NCI-H2029 treated with DMSO at 0.1 percent for 48 hours (cell line): ENCODE data around the gene TMEM234.

Experiments
- DNase-seq: peaks from one replicate; lab custom pipeline; 2025; lab: John Stamatoyannopoulos, UW

Gene TMEM234

GRCh38 chr1:32199717-32200072 lies 22.5 kb downstream of the TMEM234 start:
- DNase-seq, result peak; percentile 63

GRCh38 chr1:32199043-32199716 lies 23.0 kb downstream of the TMEM234 start:
- DNase-seq, result no peak

- no peak for DNase-seq
These were observed 23.7 kb downstream of the TMEM234 start for GRCh38 chr1:32198237-32199042.

- no peak for DNase-seq
These were observed 24.3 kb downstream of the TMEM234 start for GRCh38 chr1:32197837-32198236.

- DNase-seq, result no peak
These were observed 25.1 kb downstream of the TMEM234 start for GRCh38 chr1:32197074-32197473.

- no peak for DNase-seq
These were observed 26.0 kb downstream of the TMEM234 start for GRCh38 chr1:32195972-32196823.

DNA sequence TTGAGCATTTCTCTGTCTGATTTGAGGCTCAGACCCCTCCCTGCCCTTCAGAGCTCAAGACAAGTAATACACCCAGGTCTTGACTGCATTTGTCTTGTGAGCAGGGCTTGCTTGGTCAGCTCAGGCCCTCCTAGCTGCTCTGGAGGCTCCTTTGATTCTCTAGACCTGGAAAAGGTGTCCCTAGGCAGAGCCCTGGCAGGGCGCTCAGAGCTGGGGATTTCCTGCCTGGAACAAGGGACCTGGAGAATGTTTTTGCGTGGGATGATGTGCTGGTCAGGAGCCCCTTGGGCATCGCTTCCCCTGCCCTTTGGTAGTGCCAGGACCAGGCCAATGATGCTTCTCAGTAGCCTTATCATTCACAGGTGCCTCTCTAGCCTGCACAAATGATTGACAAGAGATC lies 26.6 kb downstream of the TMEM234 start:
- no peak for DNase-seq

GRCh38 chr1:32194984-32195383 lies 27.2 kb downstream of the TMEM234 start:
- DNase-seq, result no peak

- no peak for DNase-seq
These were observed 29.8 kb downstream of the TMEM234 start for GRCh38 chr1:32192220-32192948.

GRCh38 chr1:32187850-32188249 lies 34.3 kb downstream of the TMEM234 start:
- DNase-seq, result no peak

DNA sequence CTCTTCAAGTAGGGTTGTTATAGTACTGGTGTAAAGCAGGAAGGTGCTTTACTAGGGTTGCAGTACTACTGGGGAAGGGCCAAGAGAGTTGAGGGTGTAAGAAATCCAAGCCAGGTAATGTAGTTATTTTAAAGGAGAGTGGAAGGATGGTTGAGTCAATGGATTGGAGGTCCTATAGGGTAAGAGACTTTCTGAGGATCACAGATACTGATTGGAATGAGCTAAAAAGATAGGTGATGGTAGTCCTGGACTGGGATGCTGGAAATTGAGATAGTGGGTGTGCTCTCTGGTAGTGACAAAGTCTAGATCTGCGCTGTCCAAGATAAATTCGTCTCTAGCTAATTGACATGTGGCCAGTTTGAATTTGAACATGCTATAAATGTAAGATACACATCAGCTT lies 35.7 kb downstream of the TMEM234 start:
- no peak for DNase-seq

DNA sequence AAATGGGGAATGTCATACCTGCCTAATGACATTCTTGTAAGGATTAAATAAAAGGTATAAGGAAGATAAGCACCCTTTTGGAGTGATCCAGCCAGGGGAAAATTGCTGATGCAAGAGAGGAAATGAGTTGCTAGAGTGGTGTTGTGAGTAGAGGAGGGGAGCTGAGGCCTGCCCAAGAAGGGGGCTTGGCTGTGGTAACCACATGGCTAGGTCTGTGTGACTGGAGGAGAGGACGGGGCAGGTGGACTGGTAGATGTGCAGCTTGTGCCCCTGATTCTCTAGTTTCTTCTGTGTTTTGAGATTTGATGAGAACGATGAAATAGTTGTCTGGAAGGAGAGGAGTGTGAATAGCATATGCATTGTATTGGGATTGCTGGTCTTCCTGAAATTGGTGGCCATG lies 36.1 kb downstream of the TMEM234 start:
- DNase-seq, result no peak

DNA sequence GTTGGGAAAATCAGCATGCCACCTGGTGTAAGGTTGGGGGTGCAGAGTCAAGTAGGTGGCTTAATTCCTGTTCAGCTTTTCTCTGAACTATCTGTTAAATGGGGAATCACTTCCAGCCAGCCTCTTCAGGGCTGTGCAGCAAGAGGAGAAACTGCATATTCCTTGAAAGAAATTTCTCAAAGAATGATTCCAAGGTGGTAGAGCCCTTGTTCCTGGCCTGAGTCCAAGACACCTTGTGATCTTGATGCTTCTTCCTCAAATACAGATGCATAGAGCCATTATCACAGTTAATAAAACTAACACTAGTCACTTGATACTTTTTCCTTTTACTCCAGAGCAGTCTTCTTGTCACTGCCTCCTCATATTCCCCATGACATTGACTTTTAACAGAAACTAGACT lies 37.5 kb downstream of the TMEM234 start:
- DNase-seq, result no peak

DNA sequence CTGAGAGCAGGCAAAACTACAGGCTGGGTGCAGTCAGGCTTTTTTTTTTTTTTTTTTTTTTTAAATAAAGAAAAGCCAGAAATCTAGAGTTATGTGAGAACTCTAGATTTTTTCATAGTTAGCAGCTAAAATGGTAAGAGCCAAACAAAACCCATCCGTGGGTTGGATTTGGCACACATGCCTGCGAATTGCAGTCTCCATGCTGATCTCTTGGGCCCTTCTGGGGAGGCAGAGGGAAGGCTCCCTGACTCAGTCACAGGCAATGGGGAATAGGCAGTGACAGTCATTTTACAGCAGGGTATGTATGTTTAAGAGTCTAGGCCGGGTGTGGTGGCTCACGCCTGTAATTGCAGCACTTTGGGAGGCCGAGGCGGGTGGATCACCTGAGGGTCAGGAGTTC lies 40.1 kb downstream of the TMEM234 start:
- DNase-seq, result no peak

DNA sequence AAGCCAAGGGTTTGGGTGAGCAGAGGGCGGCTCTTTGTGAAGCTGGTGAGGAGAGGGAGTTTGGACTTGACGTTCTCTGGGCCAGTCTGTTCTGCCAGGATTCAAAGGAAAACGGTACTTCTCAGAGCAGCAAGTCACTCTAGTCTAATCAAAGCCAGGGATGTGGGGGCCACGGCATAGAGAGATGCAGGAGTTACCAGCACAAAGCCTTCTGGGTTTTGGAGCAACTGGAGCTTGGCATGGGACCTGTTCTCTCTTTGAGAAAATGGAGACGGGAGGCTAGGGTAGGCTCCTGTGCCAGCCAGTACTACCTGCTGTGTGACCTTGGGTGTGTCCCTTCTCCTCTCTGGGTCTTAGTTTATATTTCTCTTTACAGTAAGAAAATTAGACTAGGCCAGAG lies 40.6 kb downstream of the TMEM234 start:
- DNase-seq, result no peak

DNA sequence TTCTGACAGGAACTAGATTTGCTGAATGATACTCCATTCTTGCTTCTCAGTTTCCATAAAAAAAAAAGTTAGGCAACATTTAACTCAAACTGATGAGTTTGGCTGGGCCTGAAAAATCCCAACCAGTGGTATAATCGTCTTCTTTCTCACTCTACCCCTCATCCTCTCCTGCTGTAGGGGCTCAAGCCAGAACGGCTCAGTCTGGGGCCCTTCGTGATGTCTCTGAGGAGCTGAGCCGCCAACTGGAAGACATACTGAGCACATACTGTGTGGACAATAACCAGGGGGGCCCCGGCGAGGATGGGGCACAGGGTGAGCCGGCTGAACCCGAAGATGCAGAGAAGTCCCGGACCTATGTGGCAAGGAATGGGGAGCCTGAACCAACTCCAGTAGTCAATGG lies 41.1 kb downstream of the TMEM234 start:
- DNase-seq, result no peak

- no peak for DNase-seq
These were observed 41.7 kb downstream of the TMEM234 start for GRCh38 chr1:32180186-32181060.

GRCh38 chr1:32179443-32180185 lies 42.5 kb downstream of the TMEM234 start, which contains the start of gene TXLNA:
TSS of gene TXLNA (plus strand) at chr1:32179675. CDS start at chr1:32180346, 671 bp downstream.
- peak; percentile 45 for DNase-seq

GRCh38 chr1:32179193-32179442 lies 43.0 kb downstream of the TMEM234 start:
- DNase-seq, result no peak

DNA sequence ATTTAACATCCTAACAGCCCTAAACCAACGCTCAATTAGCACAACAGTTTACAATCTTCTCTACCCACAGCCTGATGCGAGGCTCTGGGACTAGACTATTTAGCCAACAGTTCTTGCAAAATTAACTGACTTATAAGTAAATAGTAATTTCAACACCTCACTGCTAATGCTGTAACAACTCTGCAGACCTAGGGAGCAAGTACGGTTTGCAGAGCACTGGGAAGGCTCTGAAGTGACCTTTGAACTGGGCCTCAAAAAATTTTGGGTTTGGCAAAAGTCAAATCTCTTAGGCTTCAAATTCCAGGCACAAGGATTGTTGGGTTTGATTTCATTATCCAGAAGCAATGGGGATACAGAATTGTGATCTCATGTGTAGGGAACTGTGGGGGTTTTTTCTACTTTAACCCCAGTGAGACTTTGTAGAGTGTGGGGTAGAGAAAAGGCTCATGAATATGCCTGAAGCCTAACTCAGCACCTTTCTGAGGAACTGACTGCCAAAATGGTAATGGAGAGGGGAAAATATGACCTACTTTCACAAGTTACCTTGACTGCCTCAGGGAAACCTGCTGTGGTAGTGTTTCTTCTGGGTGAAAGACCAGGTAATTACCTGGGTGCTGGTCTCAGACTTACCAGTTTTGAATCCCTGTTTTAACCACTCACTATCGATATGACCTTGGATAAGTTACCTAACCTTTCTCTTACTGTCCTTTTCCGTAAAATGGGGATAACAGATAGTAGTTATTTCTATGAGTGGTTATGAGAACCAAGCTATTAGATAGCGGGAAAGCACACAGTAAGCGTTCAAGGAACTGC lies 43.6 kb downstream of the TMEM234 start:
- no peak for DNase-seq
